ENCODE data around the gene PDLIM3.

- TF ChIP-seq EP300 (IDR thresholded peaks at IDR 0.05) = no peak
- TF ChIP-seq POLR2A (IDR thresholded peaks at IDR 0.05) = no peak
Observed at GRCh38 chr4:185524888-185525863, 10.1 kb downstream of the PDLIM3 start.
